Activated effector memory CD4-positive, alpha-beta T cell treated with anti-CD3 and anti-CD28 coated beads, Interleukin-2, amount 50 U/mL, for 16 hours (primary cell): ENCODE data around the gene CCDC106.

Experiments used
- DNase-seq: peaks from one replicate; pipeline ENCODE4 v3.0.0-alpha.2; 2020

The CCDC106 gene

GRCh38 chr19:55686311-55687050 lies 38.5 kb downstream of the CCDC106 start:
- no peak for DNase-seq

DNA sequence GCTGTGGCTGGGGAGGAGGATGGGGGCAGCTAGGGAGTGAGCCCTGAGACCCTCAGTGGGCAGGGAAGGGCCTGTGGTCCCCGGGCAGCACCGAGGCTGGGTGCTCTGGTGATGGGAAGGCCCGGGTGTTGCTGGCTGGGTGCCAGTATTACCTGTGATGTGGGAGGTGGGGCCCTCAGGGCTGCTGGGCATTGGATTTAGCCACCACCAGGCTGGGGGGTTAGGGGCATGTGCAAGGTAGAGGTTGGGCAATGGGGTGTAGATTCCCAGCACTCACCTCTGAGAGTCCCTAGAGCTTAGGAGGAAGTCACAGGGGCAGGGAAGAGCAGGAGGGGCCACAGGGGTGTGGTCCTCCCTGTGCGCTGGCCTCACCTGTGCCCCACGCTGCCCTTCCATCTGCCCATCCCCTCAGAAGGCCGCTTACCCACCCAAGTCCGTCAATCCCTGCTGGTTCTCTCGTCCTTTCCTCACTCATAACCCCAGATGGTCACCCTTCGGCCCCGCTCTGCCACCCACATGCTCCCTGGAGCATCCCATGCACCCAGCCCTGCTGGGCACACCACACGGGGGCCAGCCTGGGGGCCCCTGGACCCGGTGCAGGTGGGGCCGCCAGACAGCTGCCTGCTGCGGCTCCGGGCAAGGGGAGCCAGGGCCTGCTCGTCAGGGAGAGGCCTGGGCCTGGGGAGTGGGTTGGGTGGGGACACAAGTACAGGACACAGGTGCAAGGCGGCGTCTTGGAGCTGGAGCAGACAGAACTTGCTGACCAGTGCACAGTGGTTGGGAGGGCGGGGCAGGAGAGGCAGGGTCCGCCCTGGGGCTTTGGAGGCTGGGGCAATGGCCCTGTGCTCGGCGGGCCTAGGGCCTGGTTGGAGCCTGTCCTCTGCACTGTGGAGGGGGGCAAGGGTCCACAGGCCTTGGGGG lies 39.5 kb downstream of the CCDC106 start:
- no peak for DNase-seq

DNA sequence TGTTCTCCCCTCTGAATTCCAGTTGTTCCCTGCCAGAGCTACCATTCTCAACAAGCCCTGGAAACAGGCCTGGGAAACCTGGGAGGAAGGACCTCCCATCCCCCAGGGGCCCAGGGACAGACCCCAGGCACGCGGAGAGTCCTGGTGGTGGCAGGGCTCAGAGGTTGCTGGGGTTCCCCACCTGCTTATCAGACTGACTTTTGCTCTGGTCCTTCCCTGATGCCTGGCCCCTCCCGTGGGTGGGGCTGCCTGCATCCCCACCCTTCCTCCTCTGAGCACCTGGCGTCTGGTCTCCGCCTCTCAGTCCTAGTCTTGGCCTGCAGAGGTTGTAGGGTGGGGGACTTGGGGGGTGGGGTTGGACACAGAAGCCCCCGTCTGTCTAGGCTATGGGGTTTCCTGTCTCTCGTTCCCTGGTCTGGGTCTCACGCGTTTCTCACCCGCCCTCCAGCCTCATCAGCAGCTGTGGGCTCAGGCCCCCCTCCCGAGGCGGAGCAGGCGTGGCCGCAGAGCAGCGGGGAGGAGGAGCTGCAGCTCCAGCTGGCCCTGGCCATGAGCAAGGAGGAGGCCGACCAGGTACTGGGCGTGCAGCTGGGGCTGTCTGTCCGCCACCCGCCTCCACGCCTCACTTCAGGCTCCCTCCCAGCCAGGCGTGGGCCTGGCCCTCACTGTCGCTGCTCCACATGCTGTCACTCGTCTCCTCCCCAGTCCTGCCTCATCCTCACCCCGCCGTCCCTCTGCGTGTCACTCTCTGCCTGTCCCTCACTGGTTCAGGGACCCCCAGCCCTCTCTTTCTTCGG lies 40.6 kb downstream of the CCDC106 start:
- peak; percentile 51 for DNase-seq

GRCh38 chr19:55689411-55690108 lies 41.5 kb downstream of the CCDC106 start:
- peak; percentile 59 for DNase-seq

- no peak for DNase-seq
These were observed 42.2 kb downstream of the CCDC106 start for GRCh38 chr19:55690109-55690768.

DNA sequence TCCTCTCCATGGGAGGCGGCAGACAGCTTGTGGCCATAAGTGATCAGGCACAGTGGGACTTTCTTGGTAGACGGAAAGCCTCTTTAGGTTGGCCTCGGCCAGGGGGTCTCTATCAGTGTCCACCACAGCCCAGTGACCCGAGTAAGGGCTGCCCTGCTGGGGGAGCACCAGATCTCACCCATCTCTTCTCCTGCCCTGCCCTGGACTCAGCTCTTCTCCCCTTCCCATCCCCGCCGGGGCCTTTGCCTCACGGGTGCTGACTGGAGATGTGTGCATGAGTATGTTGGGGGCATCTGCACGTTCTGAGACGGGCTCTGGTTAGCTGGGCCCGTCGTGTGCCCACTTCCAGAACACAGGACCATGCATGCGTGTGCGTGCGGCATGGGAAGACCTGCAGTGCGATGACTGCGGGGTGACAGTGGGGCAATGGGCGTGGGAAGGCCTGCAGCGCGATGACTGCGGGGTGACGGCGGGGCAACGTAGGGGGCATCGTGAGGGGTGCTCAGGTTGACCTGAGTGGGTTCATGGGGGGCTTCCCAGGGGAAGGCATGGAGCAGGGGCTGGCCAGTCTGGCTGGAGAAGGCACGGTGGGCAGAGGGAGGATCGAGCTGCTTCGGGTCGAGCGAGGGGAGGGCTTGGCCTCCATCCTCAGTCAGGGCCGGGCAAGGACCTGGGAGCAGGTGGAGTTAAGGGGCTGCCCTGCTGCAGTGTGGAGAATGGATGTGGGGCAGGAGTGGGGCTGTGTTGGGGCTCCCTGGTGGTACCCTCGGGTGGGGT lies 42.9 kb downstream of the CCDC106 start:
- DNase-seq, result no peak

- no peak for DNase-seq
These were observed 43.8 kb downstream of the CCDC106 start for GRCh38 chr19:55691561-55692481.

DNA sequence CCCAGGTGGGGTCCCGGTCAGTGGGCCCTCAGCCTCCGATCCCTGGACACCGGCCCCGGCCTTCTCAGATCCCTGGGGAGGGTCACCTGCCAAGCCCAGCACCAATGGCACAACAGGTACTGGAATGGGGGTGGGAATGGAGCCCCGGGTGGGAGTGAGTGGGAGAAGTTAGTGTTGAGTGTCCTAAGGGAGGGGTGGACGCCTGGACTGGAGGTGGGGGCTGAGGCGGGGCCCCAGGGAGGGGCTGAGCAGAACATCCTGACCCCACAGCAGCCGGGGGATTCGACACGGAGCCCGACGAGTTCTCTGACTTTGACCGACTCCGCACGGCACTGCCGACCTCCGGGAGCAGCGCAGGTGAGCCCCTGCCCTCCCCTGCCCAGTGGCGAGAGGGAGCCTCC lies 44.7 kb downstream of the CCDC106 start:
- DNase-seq, result peak; percentile 55

- DNase-seq, result peak; percentile 58
These were observed 45.4 kb downstream of the CCDC106 start for GRCh38 chr19:55693336-55693974.

DNA sequence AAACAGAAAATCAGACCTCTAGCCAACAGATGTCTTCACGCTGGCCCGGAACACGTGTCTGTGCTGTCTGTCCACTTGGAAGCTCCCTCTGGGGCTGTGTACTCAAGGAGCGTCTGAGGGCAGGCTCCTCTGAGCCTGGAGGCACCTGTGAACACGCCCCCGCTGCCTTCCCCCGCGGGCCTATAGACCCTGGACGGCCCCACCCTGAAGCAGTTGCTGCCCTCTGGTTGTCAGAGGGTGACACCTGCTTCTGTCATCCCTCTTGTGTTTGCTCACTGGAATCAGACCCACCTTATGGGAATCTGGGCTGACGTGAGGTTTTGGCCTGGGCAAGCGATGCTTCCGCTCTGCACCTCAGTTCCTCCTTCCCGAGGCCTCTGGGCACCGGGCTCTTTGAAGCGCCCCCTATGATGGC lies 46.2 kb downstream of the CCDC106 start:
- DNase-seq, result peak; percentile 9

GRCh38 chr19:55694656-55695491 lies 46.9 kb downstream of the CCDC106 start:
- peak; percentile 60 for DNase-seq

GRCh38 chr19:55695511-55696290 lies 47.7 kb downstream of the CCDC106 start:
- no peak for DNase-seq

DNA sequence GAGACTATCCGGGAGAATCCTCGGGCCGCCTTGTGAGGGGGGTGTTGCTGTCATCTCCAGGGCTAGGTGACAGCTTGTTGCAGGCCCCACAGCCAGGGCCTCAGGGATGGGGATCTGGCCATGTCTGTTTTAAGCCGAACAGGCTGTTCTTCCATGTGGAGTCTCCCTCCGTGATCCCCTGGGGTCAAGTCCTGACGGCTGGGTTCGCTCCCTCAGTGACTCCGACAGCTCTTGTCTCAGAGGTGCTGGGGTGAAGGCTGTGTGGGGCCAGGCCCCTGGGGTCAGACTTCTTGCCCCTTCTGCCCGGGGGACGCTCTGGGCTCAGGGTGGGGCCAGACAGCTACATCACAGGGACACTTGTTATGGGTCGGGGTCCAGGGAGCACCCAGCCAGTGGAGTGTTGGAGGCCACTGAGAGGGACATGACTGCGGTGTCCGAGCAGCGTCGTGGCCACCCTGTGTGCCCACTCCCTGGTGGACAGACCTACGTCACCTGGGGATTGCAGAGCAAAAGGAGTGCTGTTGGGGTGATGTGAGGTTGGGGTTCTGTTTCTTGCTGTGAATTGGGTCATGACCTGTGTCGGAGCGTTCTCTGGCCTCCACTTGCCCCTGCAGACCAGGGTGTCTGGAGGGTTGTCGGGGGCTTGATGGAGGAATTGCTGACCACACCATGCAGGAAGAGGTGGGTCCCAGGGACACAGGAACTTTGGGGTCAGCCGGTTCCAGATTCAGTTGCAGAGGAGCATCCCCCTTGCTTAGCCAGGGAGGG lies 48.5 kb downstream of the CCDC106 start:
- DNase-seq, result no peak

- no peak for DNase-seq
These were observed 49.0 kb downstream of the CCDC106 start for GRCh38 chr19:55697069-55697440.

GRCh38 chr19:55697698-55698097 lies 49.7 kb downstream of the CCDC106 start:
- DNase-seq, result no peak

GRCh38 chr19:55698256-55698655 lies 50.2 kb downstream of the CCDC106 start:
- no peak for DNase-seq

GRCh38 chr19:55699221-55699620 lies 51.2 kb downstream of the CCDC106 start:
- no peak for DNase-seq
